Trophoblast cell (in vitro differentiated cells and primary cell): Measurements from ENCODE around the gene PPP2R3A.
"Not testable (repeated sequence)": the region's sequence is repeated elsewhere in the genome, so short reads cannot be mapped to it uniquely, and the experiment has no call there.

Experiments
- DNase-seq, 2 donors: peaks; one replicate each; pipeline ENCODE4 v3.0.0-alpha.2; 2016
- H2AFZ ChIP-seq: 2 replicates; pipeline ENCODE4 v1.6.1; 2013; ENCODE audit warnings: low read length, moderate library complexity, mild to moderate bottlenecking; ENCODE audit not compliant: insufficient read depth, poor library complexity
- H2AK5ac ChIP-seq: 2 replicates; pipeline ENCODE4 v1.6.1; 2013; ENCODE audit warnings: mild to moderate bottlenecking, low read length
- H2BK120ac ChIP-seq: 2 replicates; pipeline ENCODE4 v1.6.1; 2013; ENCODE audit warnings: low read length, mild to moderate bottlenecking, moderate library complexity; ENCODE audit not compliant: insufficient read depth, poor library complexity
- H2BK12ac ChIP-seq: 2 replicates; pipeline ENCODE4 v1.6.1; 2013; ENCODE audit warnings: mild to moderate bottlenecking, low read length, moderate library complexity
- H2BK5ac ChIP-seq: 2 replicates; pipeline ENCODE4 v1.6.1; 2013; ENCODE audit warnings: low read length, low read depth, moderate library complexity, mild to moderate bottlenecking; ENCODE audit not compliant: poor library complexity
- H3K14ac ChIP-seq: 2 replicates; pipeline ENCODE4 v1.6.1; 2013; ENCODE audit warnings: mild to moderate bottlenecking, low read length
- H3K18ac ChIP-seq: 2 replicates; pipeline ENCODE4 v1.6.1; 2013; ENCODE audit warnings: mild to moderate bottlenecking, low read length
- H3K23ac ChIP-seq: 2 replicates; pipeline ENCODE4 v1.6.1; 2013; ENCODE audit warnings: low read length
- H3K27ac ChIP-seq: 2 replicates; pipeline ENCODE4 v1.5.1; 2013; ENCODE audit warnings: low read depth, mild to moderate bottlenecking, inconsistent platforms, low read length, moderate library complexity
- H3K27me3 ChIP-seq: 2 replicates; pipeline ENCODE4 v1.6.1; 2013; ENCODE audit warnings: inconsistent platforms, mild to moderate bottlenecking, low read length, moderate library complexity; ENCODE audit not compliant: insufficient read depth
- H3K36me3 ChIP-seq, 2 experiments: 1 replicate in 1 of 2; 2 replicates in 1 of 2; pipeline ENCODE4 v1.6.1; 2013; ENCODE audit warnings: low read length in 2 of 2, mild to moderate bottlenecking in 2 of 2, moderate library complexity in 1 of 2; ENCODE audit not compliant: insufficient read depth in 2 of 2, control insufficient read depth in 1 of 2
- H3K4ac ChIP-seq: 2 replicates; pipeline ENCODE4 v1.6.1; 2013; ENCODE audit warnings: low read depth, mild to moderate bottlenecking, low read length, moderate library complexity
- H3K4me1 ChIP-seq, 2 experiments: 1 replicate in 1 of 2; 2 replicates in 1 of 2; pipeline ENCODE4 v1.6.1; 2013; ENCODE audit warnings: low read length in 2 of 2, mild to moderate bottlenecking in 2 of 2, moderate library complexity in 1 of 2; ENCODE audit not compliant: insufficient read depth in 2 of 2, control insufficient read depth in 1 of 2
- H3K4me2 ChIP-seq: 2 replicates; pipeline ENCODE4 v1.6.1; 2013; ENCODE audit warnings: inconsistent platforms, mild to moderate bottlenecking, low read length, moderate library complexity
- H3K4me3 ChIP-seq: 2 replicates; pipeline ENCODE4 v1.5.1; 2013; ENCODE audit warnings: mild to moderate bottlenecking, low read depth, low read length, inconsistent platforms
- H3K79me1 ChIP-seq: one replicate; pipeline ENCODE4 v1.6.1; 2013; ENCODE audit warnings: low read length
- H3K79me2 ChIP-seq: 2 replicates; pipeline ENCODE4 v1.6.1; 2013; ENCODE audit warnings: low read length, mild to moderate bottlenecking; ENCODE audit not compliant: control insufficient read depth, insufficient read depth, poor library complexity
- H3K9ac ChIP-seq: 2 replicates; pipeline ENCODE4 v1.6.1; 2013; ENCODE audit warnings: mild to moderate bottlenecking, low read length
- H3K9me3 ChIP-seq: 2 replicates; pipeline ENCODE4 v1.6.1; 2013; ENCODE audit warnings: low read depth, mild to moderate bottlenecking, control low read depth, inconsistent platforms, low read length; ENCODE audit not compliant: insufficient read depth
- H4K12ac ChIP-seq: 2 replicates; pipeline ENCODE4 v1.6.1; 2013; ENCODE audit warnings: low read depth, mild to moderate bottlenecking, low read length, moderate library complexity
- H4K8ac ChIP-seq: 2 replicates; pipeline ENCODE4 v1.6.1; 2013; ENCODE audit warnings: low read depth, mild to moderate bottlenecking, low read length, moderate library complexity
- H4K91ac ChIP-seq: one replicate; pipeline ENCODE4 v1.6.1; 2013; ENCODE audit warnings: low read depth, mild to moderate bottlenecking, low read length, moderate library complexity
- WGBS: extraction: QIAGEN DNeasy Blood & Tissue Kit; methylation state at CpG from one replicate; pipeline ENCODE4 v1.1.7; 2013; ENCODE audit warnings: missing lambda C conversion rate; ENCODE audit not compliant: insufficient read length, insufficient coverage; ENCODE audit errors: extremely low coverage; 5-methylcytosine and 5-hydroxymethylcytosine counted together

PPP2R3A gene

GRCh38 chr3:136083641-136084382, 118.3 kb downstream of the PPP2R3A start:
- not testable (repeated sequence) for H3K4me1 ChIP-seq, H3K79me1 ChIP-seq, H3K4ac ChIP-seq, H4K8ac ChIP-seq, H3K4me3 ChIP-seq, DNase-seq, H3K4me2 ChIP-seq, H3K9me3 ChIP-seq, H3K14ac ChIP-seq, H4K12ac ChIP-seq, H2AFZ ChIP-seq, H2AK5ac ChIP-seq, H3K23ac ChIP-seq, H3K9ac ChIP-seq, H3K79me2 ChIP-seq, H3K27ac ChIP-seq, H3K18ac ChIP-seq, H3K27me3 ChIP-seq, H4K91ac ChIP-seq, H2BK12ac ChIP-seq, H2BK5ac ChIP-seq, H2BK120ac ChIP-seq
- H3K36me3 ChIP-seq = peaks cover 23 to 26% of the 10 kb centered on the region in 2 experiments
- WGBS = no CpG with 5 or more reads among the region's 4 CpGs

DNA sequence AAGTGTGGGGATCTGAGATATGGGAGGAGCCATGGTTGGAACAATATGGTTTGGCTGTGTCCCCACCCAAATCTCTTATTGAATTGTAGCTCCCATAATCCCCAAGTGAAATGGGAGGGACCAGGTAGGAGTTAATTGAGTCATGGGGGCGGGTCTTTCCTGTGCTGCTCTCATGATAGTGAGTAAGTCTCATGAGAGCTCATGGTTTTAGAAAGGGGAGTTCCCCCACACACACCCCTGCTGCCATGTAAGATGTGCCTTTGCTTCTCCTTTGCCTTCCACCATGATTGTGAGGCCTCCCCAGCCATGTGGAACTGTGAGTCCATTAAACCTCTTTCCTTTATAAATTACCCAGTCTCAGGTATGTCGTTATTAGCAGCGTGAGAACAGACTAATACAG, 119.5 kb downstream of the PPP2R3A start:
- H2BK12ac ChIP-seq, H3K9ac ChIP-seq, H2BK120ac ChIP-seq, H3K4me3 ChIP-seq, DNase-seq, H3K9me3 ChIP-seq, H3K4ac ChIP-seq, H3K14ac ChIP-seq, H3K23ac ChIP-seq, H2AK5ac ChIP-seq, H3K27me3 ChIP-seq, H4K91ac ChIP-seq, H3K4me1 ChIP-seq, H3K18ac ChIP-seq, H3K4me2 ChIP-seq, H2AFZ ChIP-seq, H2BK5ac ChIP-seq, H3K27ac ChIP-seq, H3K79me2 ChIP-seq, H4K8ac ChIP-seq, H3K79me1 ChIP-seq, H4K12ac ChIP-seq: not testable (repeated sequence)
- no CpG with 5 or more reads among the region's 3 CpGs for WGBS
- H3K36me3 ChIP-seq = peaks cover 21 to 26% of the 10 kb centered on the region in 2 experiments

GRCh38 chr3:136093771-136094170, 128.2 kb downstream of the PPP2R3A start:
- Histone ChIP-seq H4K91ac (no peak overlapping the region), H2BK120ac (no peak overlapping the region), H2BK5ac (no peak overlapping the region), H3K9me3 (no peaks in the 10 kb centered on the region), H4K12ac (no peak overlapping the region), H2AK5ac (no peak overlapping the region), H3K4me1 (no peaks in the 10 kb centered on the region), H3K23ac (no peak overlapping the region), H2AFZ (no peak overlapping the region), H3K27ac (no peak overlapping the region), H3K18ac (no peak overlapping the region), H3K79me2 (no peaks in the 10 kb centered on the region), H3K14ac (no peak overlapping the region), H3K27me3 (no peaks in the 10 kb centered on the region), H3K4me3 (no peak overlapping the region), H3K4me2 (no peak overlapping the region), H4K8ac (no peak overlapping the region), H3K9ac (no peak overlapping the region), H3K4ac (no peak overlapping the region), H3K36me3 (peaks cover 2 to 4% of the 10 kb centered on the region in 2 experiments), H2BK12ac (no peak overlapping the region), H3K79me1 (no peaks in the 10 kb centered on the region)
- DNase-seq = no peak
- WGBS = no CpG with 5 or more reads among the region's 4 CpGs

GRCh38 chr3:136105044-136105443, 139.5 kb downstream of the PPP2R3A start:
- no peak overlapping the region for H4K8ac ChIP-seq
- no peak overlapping the region for H2BK5ac ChIP-seq
- no peak overlapping the region for H3K27ac ChIP-seq
- no peak overlapping the region for H3K23ac ChIP-seq
- H4K12ac ChIP-seq = no peak overlapping the region
- no peaks in the 10 kb centered on the region for H3K79me1 ChIP-seq
- no peak overlapping the region for H3K4ac ChIP-seq
- no CpG with 5 or more reads among the region's 4 CpGs for WGBS
- H2BK120ac ChIP-seq = no peak overlapping the region
- no peak overlapping the region for H3K14ac ChIP-seq
- H3K9me3 ChIP-seq = no peaks in the 10 kb centered on the region
- no peak overlapping the region for H3K18ac ChIP-seq
- H2BK12ac ChIP-seq = no peak overlapping the region
- no peak overlapping the region for H3K4me2 ChIP-seq
- H3K79me2 ChIP-seq = no peaks in the 10 kb centered on the region
- no peak overlapping the region for H2AFZ ChIP-seq
- no peak for DNase-seq
- H4K91ac ChIP-seq = no peak overlapping the region
- H3K4me1 ChIP-seq = no peaks in the 10 kb centered on the region
- H3K27me3 ChIP-seq = no peaks in the 10 kb centered on the region
- peaks cover 9 to 13% of the 10 kb centered on the region in 2 experiments for H3K36me3 ChIP-seq
- H3K9ac ChIP-seq = no peak overlapping the region
- H2AK5ac ChIP-seq = no peak overlapping the region
- no peak overlapping the region for H3K4me3 ChIP-seq
